NCI-H82 (cell line): ENCODE measurements around the gene SPTSSB.

Experiments
- DNase-seq: peaks from one replicate; lab custom pipeline; 2025; lab: John Stamatoyannopoulos, UW

Gene SPTSSB

GRCh38 chr3:161390200-161390599, 18.9 kb upstream of the SPTSSB start:
- no peak for DNase-seq

GRCh38 chr3:161389445-161390035, 18.2 kb upstream of the SPTSSB start:
- no peak for DNase-seq

GRCh38 chr3:161388855-161389254, 17.5 kb upstream of the SPTSSB start:
- no peak for DNase-seq

GRCh38 chr3:161386991-161387770, 15.9 kb upstream of the SPTSSB start:
- DNase-seq = no peak

- DNase-seq = peak; percentile 57
Measured at GRCh38 chr3:161372321-161373260, 1.3 kb upstream of the SPTSSB start.

- DNase-seq = no peak
Measured at GRCh38 chr3:161369531-161369930, 1.8 kb downstream of the SPTSSB start.

GRCh38 chr3:161366094-161366493, 5.2 kb downstream of the SPTSSB start:
- no peak for DNase-seq

GRCh38 chr3:161358488-161358887, 12.8 kb downstream of the SPTSSB start:
- DNase-seq = no peak

GRCh38 chr3:161356287-161356686, 15.0 kb downstream of the SPTSSB start:
- DNase-seq = no peak

GRCh38 chr3:161355508-161355907, 15.8 kb downstream of the SPTSSB start:
- DNase-seq = no peak

GRCh38 chr3:161354554-161354953, 16.8 kb downstream of the SPTSSB start:
- DNase-seq = no peak

- DNase-seq = no peak
Measured at GRCh38 chr3:161351330-161351729, 20.0 kb downstream of the SPTSSB start.

GRCh38 chr3:161350916-161351315, 20.4 kb downstream of the SPTSSB start:
- DNase-seq = no peak

- no peak for DNase-seq
Measured at GRCh38 chr3:161349529-161350312, 21.6 kb downstream of the SPTSSB start.

- DNase-seq = no peak
Measured at GRCh38 chr3:161348796-161349400, 22.4 kb downstream of the SPTSSB start.

- no peak for DNase-seq
Measured at GRCh38 chr3:161347726-161348125, 23.6 kb downstream of the SPTSSB start.

GRCh38 chr3:161345023-161345422, 26.3 kb downstream of the SPTSSB start:
- no peak for DNase-seq

GRCh38 chr3:161343986-161344385, 27.3 kb downstream of the SPTSSB start:
- DNase-seq = peak; percentile 9

- DNase-seq = no peak
Measured at GRCh38 chr3:161343540-161343939, 27.8 kb downstream of the SPTSSB start.

GRCh38 chr3:161342629-161343028, 28.7 kb downstream of the SPTSSB start:
- DNase-seq = no peak
